Adrenal gland (tissue), 5 donors: ENCODE results near the gene ZFP92.

ENCODE experiments used
- POLR2A ChIP-seq, 2 donors: fragments of 450-650 bp; IDR thresholded peaks; one replicate each; pipeline ENCODE4 v1.6.1; 2017; ENCODE audit warnings: antibody characterized with exemption in 2 of 2, mild to moderate bottlenecking in 2 of 2, moderate library complexity in 1 of 2
- TF ChIP-seq, protein P1 (sequence below), 6 experiments: fragments of 450-650 bp in 4 of 6; fragments of 200-600 bp in 2 of 6; sonication (generic) in 1 of 6; IDR thresholded peaks; 1 replicate in 5 of 6; 2 replicates in 1 of 6; pipeline versions ENCODE4 v1.5.1 to v1.8.0; 2016 to 2021; ENCODE audit warnings: antibody characterized with exemption in 6 of 6, mild to moderate bottlenecking in 2 of 6, moderate library complexity in 1 of 6
- donor health status: DM: no; HTN: no; CAD: no.

DNA sequence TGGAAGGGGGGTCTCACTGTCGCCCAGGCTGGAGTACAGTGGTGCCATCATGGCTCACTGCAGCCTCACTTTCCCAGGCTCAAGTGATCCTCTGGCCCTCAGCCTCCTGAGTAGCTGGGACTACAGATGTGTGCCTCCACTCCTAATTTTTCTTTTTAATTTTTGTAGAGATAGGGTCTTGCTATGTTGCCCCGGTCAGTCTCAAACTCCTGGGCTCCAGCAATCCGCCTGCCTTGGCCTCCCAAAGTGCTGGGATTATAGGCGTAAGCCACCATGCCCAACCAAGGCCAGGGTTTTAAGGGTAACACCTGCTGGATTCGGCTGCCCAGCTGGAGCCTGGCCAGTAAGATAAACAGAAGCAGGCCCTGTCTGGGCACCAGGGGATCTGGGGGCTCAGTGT is 31.2 kb downstream of the ZFP92 start:
- TF ChIP-seq, protein P1, sequence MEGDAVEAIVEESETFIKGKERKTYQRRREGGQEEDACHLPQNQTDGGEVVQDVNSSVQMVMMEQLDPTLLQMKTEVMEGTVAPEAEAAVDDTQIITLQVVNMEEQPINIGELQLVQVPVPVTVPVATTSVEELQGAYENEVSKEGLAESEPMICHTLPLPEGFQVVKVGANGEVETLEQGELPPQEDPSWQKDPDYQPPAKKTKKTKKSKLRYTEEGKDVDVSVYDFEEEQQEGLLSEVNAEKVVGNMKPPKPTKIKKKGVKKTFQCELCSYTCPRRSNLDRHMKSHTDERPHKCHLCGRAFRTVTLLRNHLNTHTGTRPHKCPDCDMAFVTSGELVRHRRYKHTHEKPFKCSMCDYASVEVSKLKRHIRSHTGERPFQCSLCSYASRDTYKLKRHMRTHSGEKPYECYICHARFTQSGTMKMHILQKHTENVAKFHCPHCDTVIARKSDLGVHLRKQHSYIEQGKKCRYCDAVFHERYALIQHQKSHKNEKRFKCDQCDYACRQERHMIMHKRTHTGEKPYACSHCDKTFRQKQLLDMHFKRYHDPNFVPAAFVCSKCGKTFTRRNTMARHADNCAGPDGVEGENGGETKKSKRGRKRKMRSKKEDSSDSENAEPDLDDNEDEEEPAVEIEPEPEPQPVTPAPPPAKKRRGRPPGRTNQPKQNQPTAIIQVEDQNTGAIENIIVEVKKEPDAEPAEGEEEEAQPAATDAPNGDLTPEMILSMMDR (IDR thresholded peaks at IDR 0.05) = no peak
- no peak for TF ChIP-seq POLR2A (IDR thresholded peaks at IDR 0.05)
